K562 treated with DMSO at 1 percent for 12 hours (cell line): ENCODE data around the gene PIGB. TPM values are rescaled to one million over a fixed set of nuclear protein-coding genes. Genes with fewer than 3 reads are reported as not detected.

Experiments used
- total RNA-seq: library from RNA; unstranded; fragments of 300-600 nt; gene quantifications from 2 replicates; pipeline ENCODE4 v1.2.3, GENCODE V29; 2022; ENCODE audit not compliant: insufficient read depth

PIGB gene
- total RNA-seq = 2.9 and 4.7 TPM in 2 replicates

GRCh38 chr15:55318588-55319494 lies at the start of gene PIGB, which contains the start of gene PIGBOS1:
Gene PIGB, plus strand, starts transcription at chr15:55319222. Its CDS starts 29 bp downstream, at chr15:55319251.
Gene PIGBOS1, minus strand, starts transcription at chr15:55319123. Its CDS starts 1,331 bp downstream, at chr15:55317792.

GRCh38 chr15:55289746-55290527 lies 29.1 kb upstream of the PIGB start, which contains the start of gene RAB27A:
Gene RAB27A, minus strand, starts transcription at chr15:55289813. Its CDS starts 54,879 bp downstream, at chr15:55234934.

Other genes starting within 250 kb of the PIGB start
- gene RSL24D1, start 122.3 kb upstream of the PIGB start, total RNA-seq = 116 and 140 TPM in 2 replicates
- gene RAB27A, start 29.4 kb upstream of the PIGB start, total RNA-seq = 34.6 and 57.8 TPM in 2 replicates
- gene PIGBOS1, start 99 bp upstream of the PIGB start, total RNA-seq = 32.1 and 32.9 TPM in 2 replicates
- 37.1 and 96.0 TPM in 2 replicates for gene CCPG1, start 89.1 kb downstream of the PIGB start, total RNA-seq
- gene PIERCE2, start 89.3 kb downstream of the PIGB start, total RNA-seq = 2.5 and 6.3 TPM in 2 replicates
- gene DNAAF4, start 189.0 kb downstream of the PIGB start, total RNA-seq = not detected in 2 replicates